Glutamatergic neuron (in vitro differentiated cells): ENCODE data around the gene XCR1. TPM values are rescaled to one million over a fixed set of nuclear protein-coding genes. Genes with fewer than 3 reads are reported as not detected.

Experiments
- DNase-seq: peaks from one replicate; pipeline ENCODE4 v3.0.0; 2022
- H3K27ac Mint-ChIP-seq: one replicate; pipeline ENCODE4 v1.8.0; 2020; ENCODE audit warnings: mild to moderate bottlenecking, mixed read lengths, inconsistent platforms; ENCODE audit not compliant: unreplicated experiment
- H3K27me3 Mint-ChIP-seq: one replicate; pipeline ENCODE4 v1.8.0; 2020; ENCODE audit warnings: mild to moderate bottlenecking, moderate library complexity, mixed read lengths, inconsistent platforms; ENCODE audit not compliant: unreplicated experiment
- H3K36me3 Mint-ChIP-seq: one replicate; pipeline ENCODE4 v1.8.0; 2020; ENCODE audit warnings: mild to moderate bottlenecking, mixed read lengths, inconsistent platforms; ENCODE audit not compliant: unreplicated experiment
- H3K4me1 Mint-ChIP-seq: one replicate; pipeline ENCODE4 v1.8.0; 2020; ENCODE audit warnings: mild to moderate bottlenecking, low read depth, mixed read lengths, inconsistent platforms; ENCODE audit not compliant: unreplicated experiment
- H3K4me3 Mint-ChIP-seq: one replicate; pipeline ENCODE4 v1.8.0; 2020; ENCODE audit warnings: mild to moderate bottlenecking, mixed read lengths, inconsistent platforms; ENCODE audit not compliant: unreplicated experiment
- H3K9me3 Mint-ChIP-seq: one replicate; pipeline ENCODE4 v1.8.0; 2020; ENCODE audit warnings: mild to moderate bottlenecking, moderate library complexity, mixed read lengths, inconsistent platforms; ENCODE audit not compliant: unreplicated experiment
- CTCF ChIP-seq: fragments of 200-600 bp; sonication (generic); IDR thresholded peaks from one replicate; pipeline ENCODE4 v1.5.0; 2021; ENCODE audit not compliant: partially characterized antibody, unreplicated experiment
- total RNA-seq: library from RNA; stranded (reverse); fragmentation: NEBNext Ultra II Directional; extraction: Animal tissue kit (Norgen Biotek cat#: 25700); gene quantifications from one replicate; pipeline ENCODE4 v1.2.1, GENCODE V29; 2021; ENCODE audit not compliant: unreplicated experiment

The XCR1 gene
- total RNA-seq, 1 donor from 2014 or later, result not detected

DNA sequence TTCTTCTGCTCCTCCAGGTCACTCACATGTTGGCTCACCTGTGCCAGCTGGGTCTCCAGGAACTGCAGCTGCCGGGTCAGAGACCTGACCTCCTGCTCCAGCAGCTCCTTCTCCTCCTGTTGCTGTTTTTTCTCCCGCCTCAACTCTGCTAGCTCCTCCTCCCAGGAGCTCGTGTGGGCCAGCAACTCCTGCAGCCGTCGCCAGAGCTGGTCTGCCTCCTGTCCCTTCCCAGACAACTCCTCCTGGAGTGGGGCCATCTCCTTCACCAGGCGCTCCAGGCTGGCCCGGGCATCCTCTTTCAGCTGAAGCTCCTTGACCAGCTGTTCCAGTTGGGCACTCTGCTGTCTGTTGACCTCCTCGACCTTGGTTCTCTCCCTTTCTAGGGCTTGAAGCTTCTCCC is 59.6 kb downstream of the XCR1 start:
- no peaks in the 10 kb centered on the region for H3K4me1 Mint-ChIP-seq

More for the DNA sequence above, 59.6 kb downstream of the XCR1 start:
- Mint-ChIP-seq H3K27me3 (peaks cover 3% of the 10 kb centered on the region), H3K36me3 (no peaks in the 10 kb centered on the region), H3K4me3 (no peak overlapping the region), H3K27ac (no peak overlapping the region), H3K9me3 (peaks cover 3% of the 10 kb centered on the region)
- TF ChIP-seq CTCF, result no peak
- DNase-seq, result no peak

Other genes with a start within 250 kb of the XCR1 start
- gene SLC6A20, start 230.9 kb downstream of the XCR1 start, total RNA-seq, result not detected
- 5.9 TPM for gene LZTFL1, start 185.4 kb downstream of the XCR1 start, total RNA-seq
- gene CCR9, start 140.9 kb downstream of the XCR1 start, total RNA-seq, result not detected
- gene CXCR6, start 84.0 kb downstream of the XCR1 start, total RNA-seq, result not detected
- gene FYCO1, start 31.7 kb downstream of the XCR1 start, total RNA-seq, result 3.8 TPM
- not detected for gene CCR1, start 180.8 kb upstream of the XCR1 start, total RNA-seq
- not detected for gene CCR3, start 215.0 kb upstream of the XCR1 start, total RNA-seq